Activated CD8-positive, alpha-beta memory T cell treated with anti-CD3 and anti-CD28 coated beads for 24 hours (primary cell): ENCODE data around the gene PRIMA1.
"Not testable (repeated sequence)": the region's sequence is repeated elsewhere in the genome, so short reads cannot be mapped to it uniquely, and the experiment has no call there.

Experiments used
- DNase-seq: peaks from one replicate; pipeline ENCODE4 v3.0.0-alpha.2; 2020

PRIMA1 gene, protein sequence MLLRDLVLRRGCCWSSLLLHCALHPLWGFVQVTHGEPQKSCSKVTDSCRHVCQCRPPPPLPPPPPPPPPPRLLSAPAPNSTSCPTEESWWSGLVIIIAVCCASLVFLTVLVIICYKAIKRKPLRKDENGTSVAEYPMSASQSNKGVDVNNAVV

GRCh38 chr14:93788293-93788542 is at the start of gene PRIMA1:
TSS of gene PRIMA1 (minus strand) at chr14:93788485. CDS start at chr14:93787718, 767 bp downstream.
- no peak for DNase-seq

GRCh38 chr14:93834699-93835371 is 46.5 kb upstream of the PRIMA1 start:
- DNase-seq = no peak

DNA sequence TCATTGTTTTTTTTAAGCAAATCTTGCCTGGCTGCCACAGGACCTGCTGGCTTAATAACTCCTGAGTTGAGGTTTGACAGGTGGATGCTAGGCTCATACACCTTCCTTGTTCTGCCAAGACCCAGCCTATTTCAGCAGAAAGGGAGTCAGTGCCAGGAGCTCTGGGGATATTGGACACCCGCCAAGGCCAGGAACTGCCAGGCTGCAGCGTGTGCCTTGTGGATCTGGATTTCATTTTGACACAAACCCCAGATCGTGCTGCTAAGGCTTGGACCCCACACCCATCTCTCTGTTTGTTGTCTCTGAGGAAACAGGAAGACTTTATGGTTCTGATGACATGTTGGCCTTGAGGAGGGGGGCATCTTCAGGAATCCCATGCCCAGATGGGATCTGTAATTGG is 44.4 kb upstream of the PRIMA1 start:
- DNase-seq = no peak

DNA sequence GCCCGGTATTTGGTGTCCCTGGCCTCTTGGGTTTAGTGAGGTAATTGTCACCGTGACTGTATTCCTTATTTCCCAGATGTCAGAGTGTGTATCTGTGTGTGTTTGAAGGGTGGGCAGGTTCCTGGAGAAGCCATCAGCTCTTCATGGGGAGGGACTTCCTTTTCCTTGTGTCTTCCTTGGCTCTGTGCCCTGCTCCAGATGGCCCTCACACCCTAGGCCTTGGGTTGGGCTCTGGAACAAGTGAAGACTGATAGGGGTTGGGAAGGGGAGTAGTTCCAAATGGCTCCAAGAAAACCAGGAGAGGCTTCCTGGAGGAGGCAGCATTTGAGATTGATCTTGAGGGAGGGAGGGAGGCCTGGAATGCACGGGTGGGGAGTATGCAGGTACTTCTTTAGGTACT is 43.8 kb upstream of the PRIMA1 start:
- no peak for DNase-seq

- no peak for DNase-seq
Measured at GRCh38 chr14:93830753-93831461, 42.6 kb upstream of the PRIMA1 start.

GRCh38 chr14:93829839-93830481 is 41.7 kb upstream of the PRIMA1 start:
- DNase-seq = no peak

DNA sequence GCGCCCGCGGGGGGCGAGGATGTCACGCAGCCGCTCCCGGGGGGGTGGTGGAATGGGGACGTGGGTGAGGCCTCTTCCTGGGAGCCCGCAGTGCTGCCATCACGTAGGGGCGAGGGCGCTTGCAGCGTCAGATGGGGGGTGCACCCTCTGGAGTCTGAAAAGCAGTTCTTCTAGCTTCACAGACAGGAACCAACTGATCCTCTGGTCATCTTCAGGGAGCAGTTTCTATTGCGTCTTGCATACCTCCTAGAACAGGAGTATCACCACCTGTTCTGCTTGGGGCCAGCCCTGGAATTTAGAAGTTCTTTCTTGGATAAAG is 36.9 kb upstream of the PRIMA1 start:
- DNase-seq = no peak

DNA sequence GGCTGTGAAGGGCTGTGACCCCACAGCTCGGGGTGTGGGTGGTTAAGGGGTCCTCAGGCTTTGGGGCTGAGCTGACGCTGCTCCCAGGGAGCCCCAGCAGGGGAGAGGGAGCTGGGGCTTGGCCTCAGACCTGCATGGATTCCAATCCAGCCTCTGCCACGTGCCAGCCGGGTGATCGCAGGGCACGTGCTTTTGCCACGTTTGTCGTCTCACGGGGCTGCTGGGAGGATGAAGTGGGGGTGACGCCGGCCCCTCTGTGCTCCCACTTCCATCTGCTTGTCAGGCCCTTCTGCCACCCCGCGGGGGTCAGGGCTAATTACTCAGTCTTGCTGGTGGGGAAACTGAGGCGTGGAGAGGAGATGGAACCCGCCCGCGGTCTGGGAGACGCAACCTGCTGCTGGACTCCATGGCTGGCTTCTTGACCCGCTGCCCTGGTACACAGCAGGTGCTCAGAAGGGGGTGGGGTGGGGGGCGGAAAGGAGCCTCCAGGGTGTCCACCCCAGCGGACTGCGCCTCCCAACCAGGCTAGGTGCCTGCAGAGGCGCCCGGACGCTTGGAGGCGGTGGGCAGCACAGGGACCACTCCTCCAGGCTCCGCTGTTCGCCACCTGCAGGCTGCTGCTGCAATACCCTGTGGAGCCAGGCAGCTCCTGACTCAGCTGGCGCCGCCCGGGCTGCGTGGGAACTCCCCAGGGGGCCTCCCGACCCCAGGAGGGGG is 36.4 kb upstream of the PRIMA1 start:
- no peak for DNase-seq

- no peak for DNase-seq
Measured at GRCh38 chr14:93824076-93824475, 35.8 kb upstream of the PRIMA1 start.

DNA sequence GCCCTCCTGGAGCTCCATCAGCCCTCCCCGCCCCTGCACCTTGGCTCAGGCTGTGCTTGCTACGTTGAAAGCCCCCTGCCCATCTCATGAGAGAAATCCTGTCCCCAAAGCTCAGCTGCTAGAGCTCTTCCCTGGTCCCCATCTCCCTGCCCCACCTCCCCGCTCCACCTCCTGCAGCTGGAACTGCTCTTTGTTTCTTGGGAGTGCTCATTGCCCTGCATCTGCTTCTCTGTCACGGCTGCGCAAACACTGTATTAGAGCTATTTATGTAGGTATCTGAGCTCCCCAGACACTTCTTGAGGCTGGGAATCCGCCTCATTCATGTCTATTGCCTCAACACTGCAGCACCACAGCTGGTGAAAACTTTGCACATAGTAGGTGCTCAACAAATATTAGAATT is 32.8 kb upstream of the PRIMA1 start:
- DNase-seq = no peak

DNA sequence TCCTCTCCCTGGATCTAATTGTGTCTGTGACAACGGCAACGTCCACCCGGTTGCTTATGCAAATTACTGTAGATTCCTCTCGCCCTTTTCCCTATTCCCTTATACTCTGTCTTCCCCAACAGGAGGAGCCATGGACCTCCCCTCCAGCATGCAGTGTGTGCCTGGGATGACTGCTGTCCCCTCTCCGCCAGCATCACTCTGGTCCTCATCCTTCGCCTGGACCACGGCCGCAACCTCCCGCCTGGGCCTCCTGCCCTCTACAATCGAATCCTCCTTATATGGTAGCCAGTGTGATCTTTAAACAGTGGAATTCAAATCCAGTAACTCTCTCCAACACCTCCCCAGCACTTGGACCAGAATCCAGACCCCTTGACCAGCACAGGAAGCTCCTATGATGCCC is 30.6 kb upstream of the PRIMA1 start:
- DNase-seq = no peak

- no peak for DNase-seq
Measured at GRCh38 chr14:93811676-93812075, 23.4 kb upstream of the PRIMA1 start.

GRCh38 chr14:93811020-93811419 is 22.7 kb upstream of the PRIMA1 start:
- no peak for DNase-seq

GRCh38 chr14:93809491-93810420 is 21.5 kb upstream of the PRIMA1 start:
- not testable (repeated sequence) for DNase-seq

DNA sequence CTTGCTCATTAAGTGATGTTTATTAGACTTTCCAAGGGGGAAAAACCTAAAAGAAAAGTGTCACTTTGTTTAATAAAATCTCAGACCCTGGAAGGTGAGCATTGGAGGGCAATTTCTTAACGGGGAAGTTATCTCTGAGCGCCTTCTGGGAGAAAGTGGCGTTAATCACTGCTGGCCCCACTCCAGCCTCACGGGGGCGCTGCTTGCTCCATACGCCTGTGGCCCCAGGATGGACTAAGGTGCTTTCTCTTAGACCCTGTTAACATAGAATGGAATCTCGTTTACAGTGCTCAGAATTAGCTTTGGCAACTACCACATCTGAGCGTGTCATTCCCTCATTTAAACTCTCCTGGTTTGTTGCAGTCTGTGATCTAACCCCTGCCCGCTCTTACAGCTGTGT is 16.4 kb upstream of the PRIMA1 start:
- DNase-seq = no peak

- no peak for DNase-seq
Measured at GRCh38 chr14:93803408-93804318, 15.4 kb upstream of the PRIMA1 start.

GRCh38 chr14:93799989-93800921 is 12.0 kb upstream of the PRIMA1 start:
- no peak for DNase-seq

GRCh38 chr14:93799617-93799988 is 11.3 kb upstream of the PRIMA1 start:
- no peak for DNase-seq

DNA sequence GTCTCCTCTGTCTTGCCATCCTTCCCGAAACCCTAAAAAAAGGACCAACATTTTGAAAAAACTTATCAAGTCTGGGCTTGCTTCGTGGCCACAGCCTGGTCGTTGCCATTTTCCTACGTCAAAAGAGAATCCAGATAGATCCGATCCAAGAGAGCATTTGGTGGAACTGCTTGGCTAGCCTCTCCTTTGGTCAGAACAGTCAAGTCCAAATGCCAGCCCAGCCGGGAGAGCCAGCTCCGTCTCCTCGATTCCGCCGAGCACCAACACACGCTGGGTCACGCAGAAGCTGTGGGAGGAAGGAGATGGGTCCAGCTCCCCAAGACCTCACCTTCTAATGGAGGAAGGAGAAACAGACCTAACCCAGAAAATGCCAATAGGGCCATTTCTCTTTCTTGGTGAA is 9.3 kb upstream of the PRIMA1 start:
- no peak for DNase-seq

GRCh38 chr14:93797071-93797470 is 8.8 kb upstream of the PRIMA1 start:
- DNase-seq = no peak
